Activated T-cell treated with anti-CD3 and anti-CD28 coated beads for 1 hour (primary cell): Measurements from ENCODE around the gene EP400.

Experiments used
- DNase-seq: peaks from one replicate; pipeline ENCODE4 v3.0.0-alpha.2; 2020; ENCODE audit warnings: low read depth

Gene EP400

GRCh38 chr12:132019891-132020290, 70.1 kb downstream of the EP400 start:
- no peak for DNase-seq

DNA sequence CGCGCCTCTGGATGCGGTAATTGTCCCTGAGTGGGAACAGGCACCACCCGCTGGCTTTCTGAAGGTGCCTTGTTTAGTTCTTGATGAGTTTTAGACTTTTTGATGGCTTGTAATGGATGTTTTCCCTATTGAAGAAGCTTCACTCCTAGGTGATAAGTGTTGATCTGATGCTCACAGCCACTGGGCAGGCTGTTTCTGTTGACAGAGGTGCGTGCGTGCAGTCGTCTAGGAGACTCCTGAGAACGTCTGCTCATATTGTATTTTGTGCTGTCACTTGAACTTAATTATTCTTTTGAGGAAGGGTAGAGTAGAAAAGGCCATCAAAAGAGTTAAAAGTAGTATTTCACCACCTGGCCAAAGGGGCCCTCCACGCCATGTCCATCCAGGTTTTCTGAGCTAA, 70.5 kb downstream of the EP400 start:
- DNase-seq, result no peak

- DNase-seq, result no peak
Measured at GRCh38 chr12:132021031-132021871, 71.5 kb downstream of the EP400 start.

- DNase-seq, result no peak
Measured at GRCh38 chr12:132021965-132022364, 72.2 kb downstream of the EP400 start.

DNA sequence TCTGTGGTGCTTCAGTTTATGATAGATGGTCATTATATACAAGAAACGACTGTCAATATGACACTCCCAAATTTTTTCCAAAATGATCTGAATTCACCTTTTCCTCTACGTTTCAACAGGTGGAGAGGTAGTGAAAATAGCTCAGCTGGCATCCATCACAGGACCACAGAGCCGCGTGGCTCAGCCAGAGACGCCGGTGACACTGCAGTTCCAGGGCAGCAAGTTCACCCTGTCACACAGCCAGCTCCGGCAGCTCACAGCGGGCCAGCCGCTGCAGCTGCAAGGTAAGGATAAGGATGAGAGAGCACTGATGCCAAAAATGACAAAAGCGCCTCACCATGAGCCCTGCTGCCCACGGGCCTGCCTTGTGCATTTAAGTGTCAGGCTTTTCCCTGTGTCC, 73.9 kb downstream of the EP400 start:
- no peak for DNase-seq

GRCh38 chr12:132024758-132025157, 75.0 kb downstream of the EP400 start:
- DNase-seq, result no peak

DNA sequence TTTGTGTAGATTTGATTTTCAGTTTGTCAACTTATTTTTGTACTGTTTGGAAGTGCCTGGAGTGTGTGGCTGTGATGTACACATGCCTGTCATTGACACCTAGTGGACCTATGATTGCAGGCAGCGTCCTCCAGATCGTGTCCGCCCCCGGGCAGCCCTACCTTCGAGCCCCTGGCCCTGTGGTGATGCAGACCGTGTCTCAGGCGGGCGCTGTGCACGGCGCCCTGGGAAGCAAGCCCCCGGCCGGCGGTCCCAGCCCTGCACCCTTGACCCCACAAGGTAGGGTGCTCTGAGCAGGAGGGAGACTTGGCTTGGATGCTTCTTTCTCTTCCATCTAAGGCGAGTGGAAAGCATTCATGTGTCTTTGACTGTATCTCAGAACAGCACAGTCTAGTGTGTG, 75.8 kb downstream of the EP400 start:
- no peak for DNase-seq

DNA sequence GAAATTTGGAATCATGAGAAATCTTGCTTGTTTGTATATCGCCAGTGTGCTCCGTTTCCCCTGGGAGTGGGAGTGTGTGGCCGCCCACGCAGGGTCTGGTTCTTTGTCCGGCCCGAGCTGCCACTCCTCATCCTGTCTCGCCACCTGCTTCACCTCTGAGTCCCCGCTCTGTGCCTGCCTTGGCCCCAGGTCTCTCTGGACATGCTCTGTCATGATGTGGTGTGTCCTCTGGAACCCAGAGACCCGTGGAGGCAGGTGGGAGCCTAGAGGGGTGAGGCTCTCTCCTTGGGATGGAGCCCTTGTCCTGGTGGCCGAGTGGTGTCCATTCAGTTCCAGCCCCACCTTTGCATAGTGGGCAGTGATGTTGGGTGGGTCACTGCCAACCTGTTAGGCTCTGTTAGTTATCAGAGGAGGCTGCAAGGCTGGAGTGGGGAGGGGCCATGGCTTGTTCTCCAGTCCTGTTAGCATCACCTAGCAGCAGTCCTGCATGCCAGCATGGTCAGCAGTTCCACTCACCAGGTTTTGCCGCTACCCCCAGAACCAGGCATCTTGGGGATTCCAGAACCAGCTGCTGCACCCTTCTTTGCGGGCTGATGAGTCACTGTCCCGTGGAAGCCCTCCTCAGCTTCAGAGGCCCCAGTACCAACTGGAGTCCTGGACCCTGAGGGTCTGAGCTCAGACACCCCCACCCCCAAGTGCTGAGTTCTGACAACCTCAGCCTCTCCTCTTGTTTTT, 76.5 kb downstream of the EP400 start:
- DNase-seq, result no peak

DNA sequence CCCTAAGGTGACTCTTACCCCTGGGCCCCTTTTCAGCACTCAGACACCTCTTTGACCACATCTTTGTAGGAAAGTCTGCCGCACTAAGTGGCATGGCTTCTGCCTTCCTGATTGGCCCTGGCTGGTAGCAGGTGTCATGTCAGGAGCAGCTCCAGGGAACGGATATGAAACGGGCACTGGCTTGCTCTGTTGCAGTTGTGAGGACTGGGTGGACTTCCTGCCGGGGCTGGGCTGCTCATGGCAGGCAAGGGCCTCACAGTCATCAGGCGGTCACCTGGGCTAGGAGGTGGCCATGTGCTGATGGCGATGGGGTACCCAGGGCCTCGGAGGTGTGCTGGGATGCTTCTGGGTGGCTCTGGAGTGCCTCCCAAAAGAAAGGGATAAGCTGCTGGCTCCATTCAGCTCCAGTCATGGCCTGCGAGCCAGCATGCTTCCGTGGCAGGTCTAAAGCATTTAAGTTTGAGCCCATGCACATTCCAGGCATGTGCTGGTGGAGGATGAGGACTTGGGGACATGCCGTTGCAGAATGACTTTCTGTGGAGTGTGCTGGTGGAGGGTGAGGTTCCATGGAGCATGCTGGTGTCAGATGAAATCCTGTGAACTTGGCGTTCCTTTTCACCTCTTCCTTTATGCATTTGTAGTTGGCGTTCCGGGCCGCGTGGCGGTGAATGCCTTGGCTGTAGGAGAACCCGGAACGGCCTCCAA, 77.2 kb downstream of the EP400 start:
- no peak for DNase-seq

DNA sequence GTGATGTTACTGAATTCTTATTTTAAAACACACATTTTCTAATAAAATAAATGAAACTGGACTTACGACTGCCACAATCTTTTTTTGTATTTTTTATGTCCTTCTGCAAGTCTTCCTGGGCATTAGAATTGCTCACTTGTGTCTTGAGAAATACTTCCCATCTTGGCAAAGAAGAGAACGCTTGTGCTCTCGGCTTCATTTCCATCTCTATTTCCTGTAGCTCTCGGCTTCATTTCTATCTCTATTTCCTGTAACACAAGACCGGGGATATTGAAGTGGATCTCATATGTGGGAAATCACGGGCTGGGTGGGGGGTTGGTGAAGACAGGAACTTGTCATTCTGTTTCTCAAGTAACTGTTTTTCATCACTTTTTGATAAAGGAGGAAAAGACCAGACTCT, 77.9 kb downstream of the EP400 start:
- no peak for DNase-seq

DNA sequence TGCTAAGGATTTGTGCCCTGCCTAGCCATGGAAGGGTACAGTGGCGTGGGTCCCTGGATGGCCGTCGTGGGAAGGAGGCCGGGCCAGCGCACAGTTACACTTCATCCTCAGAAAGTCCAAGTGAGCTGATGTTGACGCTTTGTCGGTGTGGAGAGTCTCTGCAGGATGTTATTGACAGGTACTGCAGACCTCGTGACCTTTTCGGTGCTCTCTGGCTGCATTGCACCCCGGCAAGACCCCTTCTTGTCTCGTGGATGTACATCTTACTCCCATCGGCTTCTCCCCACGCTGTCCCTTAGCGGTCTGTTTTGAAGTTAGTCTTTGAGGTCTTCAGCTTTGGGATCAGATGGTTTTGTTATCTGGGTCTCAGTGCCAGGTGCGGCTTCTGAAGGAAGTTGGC, 78.4 kb downstream of the EP400 start:
- no peak for DNase-seq

GRCh38 chr12:132029503-132030300, 80.0 kb downstream of the EP400 start:
- DNase-seq, result no peak

GRCh38 chr12:132030367-132031038, 80.8 kb downstream of the EP400 start:
- no peak for DNase-seq

- no peak for DNase-seq
Measured at GRCh38 chr12:132033627-132034026, 83.9 kb downstream of the EP400 start.

GRCh38 chr12:132036063-132036683, 86.4 kb downstream of the EP400 start:
- DNase-seq, result no peak

DNA sequence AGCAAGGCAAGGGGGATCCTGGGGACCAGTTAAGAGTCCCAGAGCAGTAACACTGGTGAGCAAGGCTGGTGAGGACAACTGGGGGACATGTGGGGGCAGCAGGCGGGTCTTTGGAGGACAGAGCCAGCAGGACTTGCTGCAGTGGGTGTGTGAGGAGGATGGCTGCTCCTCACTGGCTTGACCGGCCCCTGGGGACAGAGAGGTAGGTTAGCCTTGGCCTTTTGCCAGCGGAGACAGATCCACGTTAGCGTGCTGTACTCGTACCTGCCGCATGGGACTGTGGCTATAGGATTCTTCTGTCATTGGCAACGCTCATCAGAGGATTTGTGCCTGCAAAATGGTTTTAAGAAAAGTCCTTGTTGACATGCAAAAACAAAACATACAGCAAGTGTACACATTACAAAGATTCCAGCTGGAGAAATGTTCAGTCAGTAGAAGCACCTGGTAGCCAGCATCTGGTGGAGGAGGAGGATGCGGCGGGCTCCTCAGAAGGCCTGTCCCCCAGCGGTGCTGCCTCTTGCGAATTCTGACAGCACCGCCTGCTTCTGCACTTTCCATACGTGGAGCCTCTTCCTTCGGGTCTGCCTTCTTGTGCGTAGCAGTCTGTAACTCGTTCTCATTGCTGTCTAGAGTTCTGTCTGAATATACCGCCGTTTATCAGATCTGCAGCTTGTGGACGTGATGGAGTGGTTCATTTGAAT, 91.3 kb downstream of the EP400 start:
- DNase-seq, result no peak

DNA sequence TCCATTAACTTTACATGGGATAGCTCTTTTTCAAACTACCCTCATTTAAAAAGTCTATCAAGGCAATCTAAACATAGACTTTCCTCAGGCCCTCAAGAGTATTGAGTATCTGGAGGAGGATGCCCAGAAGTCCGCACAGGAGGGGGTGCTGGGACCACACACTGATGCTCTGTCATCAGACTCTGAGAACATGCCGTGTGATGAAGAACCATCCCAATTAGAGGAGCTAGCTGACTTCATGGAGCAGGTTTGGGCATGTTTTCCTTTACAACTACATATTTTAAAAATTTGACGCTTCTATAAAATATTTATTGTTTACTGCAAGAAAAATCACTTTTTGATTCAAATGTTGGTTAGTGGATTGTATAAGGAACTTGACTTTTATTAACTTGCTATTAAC, 93.5 kb downstream of the EP400 start:
- no peak for DNase-seq

GRCh38 chr12:132043770-132044467, 94.2 kb downstream of the EP400 start:
- no peak for DNase-seq

- no peak for DNase-seq
Measured at GRCh38 chr12:132044661-132045412, 95.1 kb downstream of the EP400 start.
